HT1080 (cell line): ENCODE data around the gene BRD2. TPM values are rescaled to one million over a fixed set of nuclear protein-coding genes. Genes with fewer than 3 reads are reported as not detected.

ENCODE experiments used
- DNase-seq: peaks from one replicate; pipeline ENCODE4 v3.0.0-alpha.2; 2015; ENCODE audit warnings: low read depth
- total RNA-seq: library from RNA; depleted of rRNA; stranded (reverse); fragments of >200 nt; shearing (Covaris generic); gene quantifications from 2 replicates; pipeline ENCODE4 v1.2.3, GENCODE V29; 2014; rRNA removed

Gene BRD2
- total RNA-seq, 1 experiment from 2014 or later = 125 TPM

- no peak for DNase-seq
These were observed 55.1 kb downstream of the BRD2 start for GRCh38 chr6:33023536-33023935.

GRCh38 chr6:33024521-33024920 lies 56.1 kb downstream of the BRD2 start:
- DNase-seq = no peak

GRCh38 chr6:33028220-33028849 lies 59.9 kb downstream of the BRD2 start:
- DNase-seq = no peak

GRCh38 chr6:33029328-33030184 lies 61.2 kb downstream of the BRD2 start:
- DNase-seq = peak; percentile 3

- no peak for DNase-seq
These were observed 61.9 kb downstream of the BRD2 start for GRCh38 chr6:33030245-33030644.

Other genes starting within 250 kb of the BRD2 start
- gene HLA-DQA2, start 227.2 kb upstream of the BRD2 start, total RNA-seq = not detected in 2 replicates
- not detected in 2 replicates for gene HLA-DQB2, start 205.1 kb upstream of the BRD2 start, total RNA-seq
- gene HLA-DOB, start 151.6 kb upstream of the BRD2 start, total RNA-seq = 0.10 and 0.13 TPM in 2 replicates
- gene TAP2, start 129.9 kb upstream of the BRD2 start, total RNA-seq = 89.3 and 104 TPM in 2 replicates
- gene PSMB8, start 124.5 kb upstream of the BRD2 start, total RNA-seq = 46.2 and 52.4 TPM in 2 replicates
- gene TAP1, start 114.9 kb upstream of the BRD2 start, total RNA-seq = 28.1 and 32.0 TPM in 2 replicates
- 16.5 and 32.5 TPM in 2 replicates for gene PSMB9, start 114.4 kb upstream of the BRD2 start, total RNA-seq
- gene HLA-DMB, start 27.6 kb upstream of the BRD2 start, total RNA-seq = 0.07 and 0.16 TPM in 2 replicates
- 3.4 and 3.9 TPM in 2 replicates for gene HLA-DMA, start 15.5 kb upstream of the BRD2 start, total RNA-seq
- not detected in 2 replicates for gene HLA-DOA, start 41.0 kb downstream of the BRD2 start, total RNA-seq
- 2.2 and 8.9 TPM in 2 replicates for gene HLA-DPA1, start 105.1 kb downstream of the BRD2 start, total RNA-seq
- 12.7 and 33.5 TPM in 2 replicates for gene HLA-DPB1, start 107.4 kb downstream of the BRD2 start, total RNA-seq
- gene COL11A2, start 223.9 kb downstream of the BRD2 start, total RNA-seq = 0.71 and 0.77 TPM in 2 replicates
- 30.7 and 32.5 TPM in 2 replicates for gene RXRB, start 232.1 kb downstream of the BRD2 start, total RNA-seq
- gene SLC39A7, start 232.3 kb downstream of the BRD2 start, total RNA-seq = 94.6 and 121 TPM in 2 replicates
- gene HSD17B8, start 236.1 kb downstream of the BRD2 start, total RNA-seq = 5.3 and 5.6 TPM in 2 replicates
- gene RING1, start 239.9 kb downstream of the BRD2 start, total RNA-seq = 32.1 and 37.0 TPM in 2 replicates